ENCODE measurements around the gene TMEM132C.

TMEM132C gene

GRCh38 chr12:128513831-128514230 lies 246.9 kb downstream of the TMEM132C start:
- TF ChIP-seq YY1 (IDR thresholded peaks at IDR 0.05; ENCODE audit: low read depth), result no peak
- TF ChIP-seq EP300 (IDR thresholded peaks at IDR 0.05; ENCODE audit: borderline replicate concordance), result no peak
- TF ChIP-seq RAD21 (IDR thresholded peaks at IDR 0.05; ENCODE audit: low read depth), result no peak
- TF ChIP-seq NFIC (IDR thresholded peaks at IDR 0.05), result no peak

- no peak for TF ChIP-seq TEAD4 (IDR thresholded peaks at IDR 0.05)
- TF ChIP-seq RAD21 (IDR thresholded peaks at IDR 0.05; ENCODE audit: low read depth), result no peak
- no peak for TF ChIP-seq EP300 (IDR thresholded peaks at IDR 0.05; ENCODE audit: borderline replicate concordance)
- no peak for TF ChIP-seq EGR1 (IDR thresholded peaks at IDR 0.05)
- no peak for TF ChIP-seq TAF1 (IDR thresholded peaks at IDR 0.05; ENCODE audit: low read depth)
- TF ChIP-seq YY1 (IDR thresholded peaks at IDR 0.05; ENCODE audit: low read depth), result no peak
- no peak for TF ChIP-seq USF1 (IDR thresholded peaks at IDR 0.05)
- no peak for TF ChIP-seq CEBPB (IDR thresholded peaks at IDR 0.05)
- no peak for TF ChIP-seq CREB1 (IDR thresholded peaks at IDR 0.05; ENCODE audit: low read depth)
- TF ChIP-seq NFIC (IDR thresholded peaks at IDR 0.05), result no peak
- TF ChIP-seq MAX (IDR thresholded peaks at IDR 0.05), result no peak
- TF ChIP-seq TCF12 (IDR thresholded peaks at IDR 0.05; ENCODE audit: low read depth), result no peak
- no peak for TF ChIP-seq ZBTB7A (IDR thresholded peaks at IDR 0.05; ENCODE audit: low read depth)
- TF ChIP-seq FOXM1 (IDR thresholded peaks at IDR 0.05; ENCODE audit: borderline replicate concordance, low read depth), result no peak
- no peak for TF ChIP-seq REST (IDR thresholded peaks at IDR 0.05; ENCODE audit: low read depth)
These were observed 251.7 kb downstream of the TMEM132C start for GRCh38 chr12:128518644-128519043.

GRCh38 chr12:128519426-128519825 lies 252.5 kb downstream of the TMEM132C start:
- TF ChIP-seq EGR1 (IDR thresholded peaks at IDR 0.05) (no peak), FOXM1 (IDR thresholded peaks at IDR 0.05; ENCODE audit: borderline replicate concordance, low read depth) (no peak), EP300 (IDR thresholded peaks at IDR 0.05; ENCODE audit: borderline replicate concordance) (no peak), TEAD4 (IDR thresholded peaks at IDR 0.05) (no peak), RAD21 (IDR thresholded peaks at IDR 0.05; ENCODE audit: low read depth) (no peak), CREB1 (IDR thresholded peaks at IDR 0.05; ENCODE audit: low read depth) (no peak), NFIC (IDR thresholded peaks at IDR 0.05) (no peak)

- TF ChIP-seq TAF1 (IDR thresholded peaks at IDR 0.05; ENCODE audit: low read depth), result no peak
- no peak for TF ChIP-seq USF1 (IDR thresholded peaks at IDR 0.05)
- no peak for TF ChIP-seq YY1 (IDR thresholded peaks at IDR 0.05; ENCODE audit: low read depth)
- TF ChIP-seq ZBTB7A (IDR thresholded peaks at IDR 0.05; ENCODE audit: low read depth), result no peak
- no peak for TF ChIP-seq REST (IDR thresholded peaks at IDR 0.05; ENCODE audit: low read depth)
- TF ChIP-seq NFIC (IDR thresholded peaks at IDR 0.05), result no peak
- no peak for TF ChIP-seq FOXM1 (IDR thresholded peaks at IDR 0.05; ENCODE audit: borderline replicate concordance, low read depth)
- TF ChIP-seq CREB1 (IDR thresholded peaks at IDR 0.05; ENCODE audit: low read depth), result no peak
- TF ChIP-seq TEAD4 (IDR thresholded peaks at IDR 0.05), result no peak
- no peak for TF ChIP-seq CEBPB (IDR thresholded peaks at IDR 0.05)
- no peak for TF ChIP-seq TCF12 (IDR thresholded peaks at IDR 0.05; ENCODE audit: low read depth)
- TF ChIP-seq EP300 (IDR thresholded peaks at IDR 0.05; ENCODE audit: borderline replicate concordance), result no peak
- TF ChIP-seq MAX (IDR thresholded peaks at IDR 0.05), result no peak
- no peak for TF ChIP-seq RAD21 (IDR thresholded peaks at IDR 0.05; ENCODE audit: low read depth)
- no peak for TF ChIP-seq EGR1 (IDR thresholded peaks at IDR 0.05)
These were observed 255.0 kb downstream of the TMEM132C start for GRCh38 chr12:128521981-128522380.

GRCh38 chr12:128524439-128524838 lies 257.5 kb downstream of the TMEM132C start:
- TF ChIP-seq TCF12 (IDR thresholded peaks at IDR 0.05; ENCODE audit: low read depth), result no peak
- no peak for TF ChIP-seq EGR1 (IDR thresholded peaks at IDR 0.05)
- no peak for TF ChIP-seq ZBTB7A (IDR thresholded peaks at IDR 0.05; ENCODE audit: low read depth)
- no peak for TF ChIP-seq EP300 (IDR thresholded peaks at IDR 0.05; ENCODE audit: borderline replicate concordance)
- no peak for TF ChIP-seq FOXM1 (IDR thresholded peaks at IDR 0.05; ENCODE audit: borderline replicate concordance, low read depth)
- no peak for TF ChIP-seq REST (IDR thresholded peaks at IDR 0.05; ENCODE audit: low read depth)
- TF ChIP-seq CREB1 (IDR thresholded peaks at IDR 0.05; ENCODE audit: low read depth), result no peak

Measured in Ishikawa (cell line).